NCI-H2171 treated with DMSO at 0.1 percent for 48 hours (cell line): ENCODE measurements around the gene CACFD1.
A peak's percentile ranks its signal among the peaks of the same experiment; 100 is the strongest.

Source experiments
- DNase-seq: peaks from one replicate; lab custom pipeline; 2025; lab: John Stamatoyannopoulos, UW

Gene CACFD1

DNA sequence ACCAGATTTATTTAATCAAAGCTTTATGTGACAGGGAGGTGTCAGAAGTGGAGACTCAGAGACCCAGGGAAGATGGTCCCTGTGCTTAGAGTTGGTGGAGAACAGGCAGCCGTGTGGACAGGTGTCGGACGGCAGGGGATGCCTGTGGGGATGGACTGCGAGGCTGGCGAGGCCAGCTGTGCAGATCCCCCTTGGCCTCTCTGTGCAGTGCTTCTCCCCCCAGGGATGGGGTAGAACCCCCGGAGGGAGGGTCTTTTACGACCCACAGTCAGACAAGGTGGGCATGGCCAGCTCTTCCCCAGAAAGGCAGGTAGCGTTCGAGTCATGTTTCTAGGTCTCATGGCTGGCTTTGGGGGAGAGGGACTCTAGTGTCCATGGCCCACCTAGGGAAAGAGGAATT lies 23.8 kb downstream of the CACFD1 start:
- no peak for DNase-seq

DNA sequence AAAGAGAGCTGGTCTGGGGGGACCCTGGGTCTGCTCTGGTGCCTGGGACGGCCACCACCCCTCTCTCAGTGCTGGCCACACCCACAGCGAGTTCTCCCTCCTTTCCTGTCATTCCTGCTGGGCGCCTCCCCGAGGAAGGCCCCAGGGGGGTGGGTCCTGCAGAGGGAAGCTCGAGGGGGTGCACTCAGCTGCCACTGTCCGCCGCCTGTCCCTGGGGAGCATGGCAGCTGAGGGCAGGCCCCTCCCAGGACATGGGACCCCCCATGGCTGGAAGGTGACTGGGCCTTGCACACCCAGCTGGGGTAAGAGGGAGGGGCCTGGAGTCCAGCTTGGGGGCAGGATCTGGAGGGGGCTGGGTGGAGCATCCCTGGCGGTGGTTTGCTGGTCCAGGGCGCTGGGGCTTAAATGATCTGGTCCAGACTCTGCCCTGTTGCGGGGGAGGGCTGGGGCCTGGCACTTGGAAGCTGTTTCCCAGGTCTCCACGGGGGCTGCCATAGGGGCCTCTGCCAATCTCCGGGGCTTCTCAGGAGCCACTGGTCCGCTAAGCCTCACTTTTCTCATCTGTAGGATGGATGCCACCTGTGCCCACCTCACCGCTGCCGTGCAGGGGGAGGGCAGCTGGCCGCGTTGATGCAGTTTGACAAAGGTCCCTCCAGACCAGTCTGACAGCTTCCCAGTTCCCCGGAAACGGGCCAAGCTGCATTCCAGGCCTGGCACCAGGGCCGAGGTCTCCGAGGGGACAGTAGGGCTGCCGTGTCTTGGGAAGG lies 25.1 kb downstream of the CACFD1 start:
- DNase-seq, result no peak

DNA sequence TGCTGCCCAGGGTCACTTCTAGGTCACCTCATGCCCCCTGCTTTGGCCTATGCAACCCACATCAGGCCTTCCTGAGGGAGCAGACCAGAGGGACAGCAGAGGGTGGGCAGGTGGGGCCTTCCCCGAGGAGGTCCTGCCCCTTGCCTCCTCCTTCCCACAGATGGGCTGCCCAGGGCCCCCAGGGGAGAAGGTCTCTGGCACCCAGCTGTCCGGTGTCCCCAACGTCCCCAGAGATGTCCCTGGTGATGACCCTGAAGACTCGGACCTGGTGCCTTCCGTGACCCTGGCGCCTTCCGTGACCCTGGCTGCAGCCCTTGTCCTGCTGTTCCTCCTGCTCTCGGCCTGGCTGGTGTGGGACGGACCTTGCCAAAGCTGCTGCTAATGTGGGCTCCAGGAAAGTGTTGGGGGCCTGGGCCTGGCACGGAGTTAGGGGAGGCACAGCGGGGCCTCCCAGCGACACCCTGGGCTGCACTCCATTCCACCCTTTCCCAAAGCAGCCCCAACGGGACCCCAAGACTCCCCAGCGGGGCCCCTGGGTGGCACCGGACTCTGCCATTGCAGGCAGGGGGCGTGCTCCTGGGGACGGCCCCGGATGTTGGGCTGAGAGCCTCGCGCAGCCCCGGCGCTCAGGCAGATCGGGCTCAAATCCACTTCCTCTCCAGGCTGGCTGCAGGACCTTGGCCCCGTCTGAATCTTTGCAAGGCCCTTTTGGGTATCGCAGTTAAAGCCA lies 25.9 kb downstream of the CACFD1 start:
- DNase-seq, result no peak

DNA sequence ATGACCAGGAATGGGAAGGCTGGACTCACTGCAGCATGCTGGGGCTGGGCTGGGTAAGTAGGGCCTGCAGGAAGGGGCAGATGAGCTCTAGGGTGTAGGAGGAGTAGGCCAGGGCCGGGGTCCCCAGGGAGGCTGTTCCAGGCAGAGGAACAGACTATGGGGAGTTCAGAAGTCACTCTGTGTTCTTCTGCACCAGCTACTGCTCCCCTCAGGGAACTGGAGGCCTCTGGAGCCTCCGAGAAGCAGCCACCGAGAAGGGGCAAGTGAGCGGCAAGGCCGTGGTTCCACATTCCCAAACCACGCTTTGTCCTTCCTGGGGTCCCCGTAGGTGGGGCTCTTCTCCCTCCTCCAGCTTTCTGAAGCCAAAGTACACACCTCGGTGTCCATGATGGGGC lies 27.6 kb downstream of the CACFD1 start:
- no peak for DNase-seq

DNA sequence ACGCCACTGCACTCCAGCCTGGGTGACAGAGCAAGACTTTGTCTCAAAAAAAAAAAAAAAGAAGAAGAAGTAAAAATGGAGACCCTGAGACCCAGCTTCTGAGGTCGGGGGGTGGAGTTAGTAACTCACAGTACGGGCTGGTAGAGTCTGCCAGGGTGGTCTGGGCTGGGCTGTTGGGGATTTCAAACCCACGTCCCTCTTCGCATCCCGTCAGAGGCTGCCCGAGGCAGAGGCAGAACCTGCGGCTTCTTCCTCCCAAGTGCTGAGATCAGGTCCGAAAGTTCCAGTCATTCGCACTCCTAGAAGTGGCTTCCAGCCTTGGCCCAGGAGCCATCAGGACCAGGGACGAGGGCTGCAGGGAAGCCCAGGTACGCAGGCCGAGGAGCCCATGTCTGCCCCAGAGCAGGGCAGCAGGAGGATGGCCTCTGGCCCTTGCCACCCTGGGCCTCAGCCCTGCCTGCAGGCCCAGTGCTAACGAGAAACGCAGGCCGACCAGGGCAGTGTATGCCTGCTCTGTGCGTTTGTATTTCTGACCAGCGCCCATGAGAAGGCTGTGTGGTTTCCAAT lies 29.0 kb downstream of the CACFD1 start:
- DNase-seq, result no peak

DNA sequence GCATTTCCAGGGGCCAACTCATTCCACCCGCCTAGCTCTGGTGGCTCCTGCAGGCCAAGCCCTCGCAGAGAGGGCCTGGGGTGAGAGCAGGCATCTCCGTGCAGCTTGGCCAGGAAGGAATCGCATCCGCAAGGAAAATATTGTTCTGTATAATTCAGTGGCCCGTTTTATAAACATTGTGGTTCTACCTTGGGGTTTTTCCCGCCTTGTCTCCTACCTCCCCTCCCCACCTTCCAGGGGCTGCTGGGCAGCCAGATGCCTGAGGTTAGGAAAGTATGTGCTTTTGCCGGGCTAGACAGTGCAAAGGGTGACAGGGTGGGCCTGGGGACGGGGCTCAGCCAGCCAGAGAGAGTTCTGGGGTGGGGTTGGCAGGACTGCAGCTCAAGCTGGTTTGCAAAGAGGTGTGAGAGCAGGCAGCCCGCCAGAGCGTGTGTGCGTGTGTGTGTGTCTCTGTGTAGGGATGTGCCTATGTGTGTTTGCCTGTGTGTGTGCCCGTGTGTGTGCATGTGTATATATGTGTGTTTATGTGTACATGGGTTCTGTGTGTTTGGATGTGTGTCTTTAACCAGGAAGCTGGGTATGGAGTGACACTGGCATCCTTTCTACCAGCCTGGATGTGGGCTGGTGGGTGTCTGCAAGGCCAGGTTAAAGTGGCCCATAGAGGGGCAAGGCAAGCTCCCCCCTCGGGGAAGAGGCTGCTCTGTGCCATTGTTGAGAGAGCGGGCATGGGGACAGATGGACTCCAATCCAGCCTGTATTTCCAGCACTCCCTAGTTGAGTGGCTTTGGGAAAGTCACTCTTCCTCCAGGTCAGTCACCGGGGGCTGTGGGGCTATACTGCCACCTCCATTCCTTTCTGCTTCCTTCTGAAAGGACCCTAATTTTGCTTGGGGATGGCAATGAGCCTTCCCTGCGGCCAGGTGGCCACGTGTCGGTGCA lies 29.7 kb downstream of the CACFD1 start:
- DNase-seq, result no peak

DNA sequence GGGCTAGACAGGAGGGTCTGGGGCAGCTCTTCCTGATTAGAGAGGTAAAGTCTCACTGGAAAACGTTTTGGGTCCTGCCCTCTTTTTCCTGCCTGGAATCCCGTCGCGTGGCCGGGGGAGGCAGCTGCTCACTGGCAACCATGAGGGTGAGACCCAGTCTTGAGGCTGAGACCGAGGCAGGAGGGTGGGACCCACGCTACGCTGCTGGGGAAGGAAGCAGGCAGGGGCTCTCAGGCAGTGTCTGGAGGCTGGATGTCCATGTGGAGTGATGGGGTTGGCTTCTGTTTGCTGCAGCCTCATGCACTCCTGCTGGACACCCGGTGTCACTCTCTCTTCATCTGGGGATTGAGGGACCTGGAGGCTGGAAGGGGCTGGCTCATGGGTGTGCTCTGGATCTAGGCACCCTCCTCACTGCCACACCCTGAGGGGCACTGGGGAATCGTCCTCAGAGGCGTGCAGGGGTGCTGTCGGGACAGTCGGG lies 30.5 kb downstream of the CACFD1 start:
- no peak for DNase-seq

DNA sequence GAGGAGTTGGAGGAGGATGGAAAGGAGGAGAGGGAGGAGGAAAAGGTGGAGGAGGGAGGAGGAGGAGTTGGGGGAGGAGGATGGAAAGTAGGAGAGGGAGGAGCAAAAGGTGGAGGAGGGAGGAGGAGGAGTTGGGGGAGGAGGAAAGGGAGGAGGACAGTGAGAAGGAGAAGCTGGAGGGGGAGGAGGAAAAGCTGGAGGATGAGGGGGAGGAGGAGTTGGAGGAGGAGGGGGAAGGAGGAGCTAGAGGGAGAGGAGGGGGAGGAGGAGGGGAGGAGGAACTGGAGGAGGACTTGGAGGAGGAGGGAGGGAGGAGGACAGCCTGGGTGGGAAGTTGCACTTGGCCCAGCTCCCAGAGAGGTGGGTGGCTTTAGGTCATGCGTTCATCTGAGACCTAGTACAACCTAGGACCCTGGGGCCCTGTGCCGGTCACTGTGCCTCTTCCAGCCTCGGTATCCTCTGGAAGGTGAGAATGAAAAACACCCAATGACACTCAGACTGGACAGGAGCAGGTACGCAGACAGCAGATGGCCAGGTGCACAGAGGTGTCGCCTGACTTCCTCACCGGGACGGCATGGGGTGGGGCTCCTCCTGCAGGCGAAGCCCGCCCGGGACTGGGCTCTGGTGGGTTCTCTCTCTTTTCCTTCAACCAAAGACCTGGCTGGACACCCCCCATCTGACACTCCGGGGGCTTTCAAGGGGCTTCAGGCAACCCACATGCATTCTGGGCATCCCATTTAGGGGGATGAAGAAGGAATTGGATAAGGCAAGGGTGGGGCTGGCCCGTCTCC lies 31.3 kb downstream of the CACFD1 start:
- peak; percentile 22 for DNase-seq

DNA sequence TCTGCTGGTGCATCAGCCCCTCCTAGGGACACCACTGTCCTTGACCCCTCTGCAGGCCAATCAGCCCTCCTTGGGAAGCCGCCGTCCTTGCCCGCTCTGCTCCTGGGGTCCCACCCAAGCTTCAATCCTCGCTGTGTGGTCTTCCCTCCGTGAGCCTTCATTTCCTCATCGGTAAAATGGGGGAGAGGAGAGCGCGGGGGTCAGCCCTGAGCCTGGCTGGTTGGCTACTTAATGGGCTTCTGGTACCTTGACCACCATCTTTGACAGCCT lies 31.8 kb downstream of the CACFD1 start:
- no peak for DNase-seq

DNA sequence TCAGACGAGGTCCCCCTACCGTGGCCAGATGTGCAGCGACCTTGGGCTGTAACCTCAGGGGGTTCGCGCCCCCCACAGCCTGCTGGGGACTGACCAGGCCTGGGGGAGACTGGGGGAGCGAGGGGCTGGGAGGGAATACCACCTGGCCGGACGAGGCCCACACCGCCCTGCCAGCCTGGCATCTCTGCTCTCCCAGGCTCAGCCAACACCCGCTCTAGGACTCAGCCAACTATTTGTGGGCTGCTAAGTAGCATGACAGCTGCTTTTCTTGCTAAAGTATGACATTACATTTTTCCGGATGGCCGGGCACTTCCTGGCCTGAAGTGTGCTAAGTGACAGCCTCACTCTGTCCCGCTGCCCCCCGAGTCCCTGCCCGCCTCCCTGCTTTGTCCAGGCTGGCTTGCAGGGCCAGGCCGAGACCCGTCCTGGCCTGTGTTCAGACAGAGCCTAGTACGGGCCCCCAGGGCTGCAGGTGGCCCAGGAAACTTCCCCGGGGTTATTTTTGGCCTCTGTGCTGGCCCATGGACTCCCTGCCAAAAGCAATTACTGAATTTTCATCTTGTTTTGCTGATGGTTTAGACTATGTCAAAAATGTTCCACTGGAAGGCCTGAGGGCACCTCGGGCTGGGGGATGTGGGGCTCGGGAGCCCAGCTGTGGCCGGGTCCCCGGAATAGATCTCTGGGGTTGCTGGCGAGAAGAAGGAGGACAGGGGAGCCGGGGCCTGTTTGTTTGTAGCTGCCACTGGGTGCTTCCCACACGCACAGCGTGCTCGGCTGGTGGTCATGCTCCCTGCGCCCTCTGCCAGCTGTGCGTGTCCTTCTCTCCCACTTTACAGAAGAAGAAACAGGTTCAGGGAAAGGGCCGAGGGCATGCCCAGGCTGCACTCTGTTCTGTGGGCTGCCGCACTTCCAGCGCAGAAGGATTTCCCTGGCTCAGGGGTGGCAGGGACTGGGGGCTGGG lies 32.6 kb downstream of the CACFD1 start:
- peak; percentile 67 for DNase-seq

DNA sequence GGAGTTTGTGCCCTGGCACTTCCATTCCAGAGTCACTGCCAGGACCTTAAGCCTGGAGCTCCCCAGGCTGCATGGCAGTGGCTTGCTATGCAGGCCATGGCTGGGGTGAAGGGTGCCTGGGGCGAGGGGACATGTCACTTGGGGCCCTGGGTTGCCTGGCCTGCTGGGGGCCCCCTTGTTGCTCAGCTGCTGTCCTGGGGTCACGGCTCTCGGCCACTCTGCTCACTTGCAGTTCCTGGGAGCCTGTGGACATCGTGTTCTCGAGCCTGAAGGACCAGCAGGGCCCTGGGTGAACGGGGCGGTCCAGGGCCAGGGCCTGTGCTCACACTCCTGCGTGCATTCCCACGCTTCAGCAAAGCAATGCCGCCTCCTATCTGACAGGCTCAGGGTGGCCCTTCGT lies 33.6 kb downstream of the CACFD1 start:
- DNase-seq, result no peak

DNA sequence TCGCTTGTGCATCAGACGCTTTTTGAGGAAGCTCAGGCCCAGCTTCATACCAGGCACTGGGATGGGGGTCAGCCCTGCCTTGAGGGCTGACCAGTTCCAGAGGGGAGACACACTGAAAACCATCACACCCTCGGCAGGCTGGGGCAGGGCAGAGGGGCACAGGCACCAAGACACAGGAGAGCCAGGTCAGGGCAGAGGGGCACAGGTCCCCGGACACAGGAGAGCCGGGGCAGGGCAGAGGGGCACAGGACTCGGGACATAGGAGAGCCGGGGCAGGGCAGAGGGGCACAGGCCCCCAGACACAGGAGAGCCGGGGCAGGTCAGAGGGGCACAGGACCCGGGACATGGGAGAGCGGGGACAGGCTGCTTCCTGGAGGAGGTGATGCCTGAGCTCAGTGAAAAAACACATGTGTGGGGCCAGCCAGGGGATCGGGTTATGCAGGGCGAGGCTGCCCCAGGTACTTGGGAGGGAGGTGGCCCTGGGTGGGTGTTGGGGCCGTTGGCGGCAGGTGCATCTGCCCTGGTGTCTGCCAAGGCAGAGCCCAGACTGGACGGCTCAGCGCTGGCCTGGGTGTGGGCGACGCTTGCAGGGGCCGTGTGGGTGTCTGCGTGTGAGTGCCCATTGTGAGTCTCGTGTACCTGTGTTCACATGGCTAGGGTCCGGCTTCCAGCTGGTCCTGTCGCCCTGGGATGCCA lies 34.2 kb downstream of the CACFD1 start:
- DNase-seq, result no peak

DNA sequence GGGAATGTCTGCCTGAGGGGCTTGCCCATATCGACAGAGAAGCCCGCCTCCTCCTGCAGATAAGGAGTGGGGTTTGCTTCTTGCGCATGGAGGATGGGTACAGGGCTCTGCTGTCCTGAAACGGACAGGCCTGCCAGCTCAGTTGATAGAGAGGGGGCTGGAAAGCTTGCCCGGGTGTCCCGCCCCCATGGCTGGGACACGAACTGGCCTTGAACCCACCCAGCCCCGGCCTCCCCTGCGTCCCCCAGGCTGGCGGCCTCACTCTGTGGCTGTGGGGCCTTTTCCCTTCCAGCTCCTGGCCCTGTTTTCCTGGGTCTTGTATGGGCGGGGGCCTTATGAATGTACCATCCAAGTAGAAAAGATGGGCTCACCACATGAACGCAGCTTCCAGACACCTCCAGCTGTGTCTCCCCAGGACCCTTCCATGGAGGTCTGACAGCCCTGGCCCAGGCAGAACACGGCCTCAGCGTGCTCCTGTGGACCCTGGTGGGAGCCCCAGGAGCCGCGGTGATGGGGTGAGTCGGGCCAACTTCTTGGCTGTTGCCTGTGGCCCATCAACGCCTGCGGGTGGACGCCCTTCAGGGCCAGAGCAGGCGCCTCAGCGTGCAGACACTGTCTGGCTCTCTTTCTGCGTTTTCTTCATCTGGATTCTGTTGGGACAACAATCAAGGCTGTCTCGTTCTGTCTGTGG lies 35.0 kb downstream of the CACFD1 start:
- no peak for DNase-seq

DNA sequence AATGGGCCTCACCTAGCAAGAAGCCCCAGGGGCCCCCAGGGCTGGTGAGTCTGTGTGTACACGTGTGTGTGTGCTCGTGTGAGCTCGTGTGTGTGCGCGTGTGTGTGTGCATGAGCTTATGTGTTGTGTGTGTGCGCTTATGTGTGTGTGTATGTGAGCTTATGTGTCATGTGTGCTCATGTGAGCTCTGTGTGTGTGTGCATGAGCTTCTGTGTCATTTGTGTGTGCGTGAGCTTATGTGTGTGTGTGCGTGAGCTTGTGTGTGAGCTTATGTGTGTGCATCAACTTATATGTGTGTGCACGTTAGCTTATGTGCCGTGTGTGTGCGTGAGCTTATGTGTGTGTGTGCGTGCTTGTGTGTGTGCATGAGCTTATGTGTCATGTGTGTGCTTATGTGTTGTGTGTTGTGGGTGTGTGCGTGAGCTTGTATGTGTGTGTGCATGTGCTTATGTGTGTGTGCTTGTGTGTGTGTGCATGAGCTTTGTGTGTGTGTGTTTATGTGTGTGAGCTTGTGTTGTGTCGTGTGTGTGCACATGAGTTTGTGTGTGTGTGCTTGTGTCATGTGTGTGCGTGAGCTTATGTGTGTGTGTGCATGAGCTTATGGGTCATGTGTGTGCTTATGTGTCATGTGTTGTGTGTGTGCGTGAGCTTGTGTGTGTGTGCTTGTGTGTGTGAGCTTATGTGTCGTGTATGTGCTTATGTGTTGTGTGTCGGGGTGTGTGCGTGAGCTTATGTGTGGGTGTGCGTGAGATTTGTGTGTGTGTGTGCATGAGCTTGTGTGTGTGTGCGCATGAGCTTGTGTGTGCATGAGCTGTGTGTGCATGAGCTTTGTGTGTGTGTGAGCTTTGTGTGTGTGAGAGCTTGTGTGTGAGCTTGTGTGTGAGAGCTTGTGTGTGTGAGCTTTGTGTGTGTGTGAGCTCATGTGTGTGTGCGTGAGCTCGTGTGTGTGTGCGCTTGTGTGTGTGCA lies 35.8 kb downstream of the CACFD1 start:
- DNase-seq, result no peak

DNA sequence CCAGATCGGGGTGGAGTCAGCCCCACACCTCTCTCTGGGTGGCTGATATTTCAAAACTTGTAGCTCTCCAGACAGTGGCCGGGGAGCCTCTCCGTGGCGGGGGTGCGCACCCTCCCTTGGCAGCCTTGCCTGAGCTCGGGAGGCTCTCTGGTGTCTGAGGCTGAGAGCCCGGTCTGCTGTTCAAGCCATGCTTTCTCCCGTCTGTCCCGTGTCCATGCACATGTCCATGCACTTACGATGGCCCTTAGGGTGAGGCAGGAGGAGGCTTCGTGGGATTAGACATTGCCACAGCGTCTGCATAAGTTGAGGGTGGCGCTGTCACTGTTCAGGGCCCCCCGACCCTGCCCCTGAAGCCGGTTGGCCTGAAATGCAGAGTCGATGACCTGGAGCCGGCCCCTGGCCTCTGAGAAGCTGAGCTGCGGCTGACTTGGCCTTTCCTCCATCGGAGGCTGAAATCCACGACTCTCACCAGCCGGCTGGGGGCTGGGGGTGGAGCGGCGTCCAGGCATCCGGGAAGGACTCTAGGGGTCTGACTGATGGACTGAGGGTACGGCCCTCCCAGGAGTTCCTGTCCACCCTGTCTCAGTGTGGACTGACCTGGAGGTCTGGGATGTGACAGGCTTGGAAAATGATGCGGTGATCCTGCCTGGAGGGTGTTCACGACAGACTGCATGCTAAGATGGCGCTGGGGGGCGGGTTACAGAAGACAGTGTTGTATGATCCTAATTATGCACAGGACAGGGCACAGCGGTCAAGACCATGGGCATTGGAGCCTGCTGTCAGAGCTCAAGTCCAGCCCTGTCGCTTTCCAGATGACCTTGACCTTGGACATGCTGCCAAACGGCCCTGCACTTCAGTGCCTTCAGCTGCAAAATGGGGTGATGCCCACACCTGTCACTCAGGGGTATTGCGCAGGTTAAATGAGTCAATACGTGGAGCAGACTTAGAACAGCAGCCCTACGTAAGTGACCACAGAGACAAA lies 37.4 kb downstream of the CACFD1 start:
- no peak for DNase-seq

DNA sequence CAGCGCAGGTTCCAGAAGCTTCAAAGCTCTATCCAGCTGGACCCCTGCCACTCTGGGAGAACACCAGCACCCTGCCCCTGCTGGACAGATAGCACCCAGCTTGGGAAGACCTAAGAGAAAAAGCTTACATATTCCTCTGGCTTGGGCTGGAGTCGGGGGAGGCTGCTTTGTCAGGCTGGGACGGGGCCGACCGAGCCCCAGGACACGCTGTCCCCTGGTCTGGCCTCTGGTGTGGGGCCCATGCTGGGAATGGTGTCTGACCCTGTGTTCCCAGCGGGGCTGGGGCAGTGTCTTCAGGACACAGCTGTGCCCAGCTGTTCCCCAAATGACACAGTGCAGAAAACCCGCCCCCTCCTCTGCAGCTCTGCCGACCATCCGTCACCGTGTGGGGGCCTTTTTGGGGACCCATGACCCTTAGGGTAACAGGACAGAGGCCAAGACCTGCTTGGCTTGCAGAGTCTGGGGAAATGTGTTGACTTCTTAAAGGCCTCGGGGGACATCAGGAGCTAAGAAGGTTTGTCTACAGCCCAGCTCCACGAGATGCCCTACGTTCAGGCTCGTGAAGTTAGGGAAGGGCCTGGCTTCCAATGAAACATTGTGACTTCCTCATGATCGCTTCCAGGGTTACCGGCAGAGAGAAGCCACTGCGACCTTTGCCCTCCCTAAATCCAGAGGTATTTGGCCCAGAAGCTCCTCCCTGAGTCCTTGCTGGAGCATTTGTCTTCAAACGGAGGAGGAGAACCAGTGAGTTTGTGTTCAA lies 39.5 kb downstream of the CACFD1 start:
- DNase-seq, result no peak
